RWPE2 (cell line): Measurements from ENCODE around the gene HOXC4.

Source experiments
- ATAC-seq: fragments of 200-7000 bp; cut with Tn5 transposase; 3 replicates; pipeline ENCODE4 v1.9.1; 2021; ENCODE audit warnings: low read depth
- DNase-seq: peaks from one replicate; pipeline ENCODE4 v3.0.0-alpha.2; 2020; ENCODE audit warnings: low spot score
- H3K27ac ChIP-seq: fragments of 450-650 bp; 2 replicates; pipeline ENCODE4 v1.5.1; 2017; ENCODE audit warnings: mild to moderate bottlenecking; ENCODE audit not compliant: poor library complexity, severe bottlenecking
- H3K27me3 ChIP-seq: fragments of 250-450 bp; sonication (Bioruptor Pico); 2 replicates; pipeline ENCODE4 v1.5.1; 2021; ENCODE audit warnings: mild to moderate bottlenecking, moderate library complexity; ENCODE audit not compliant: insufficient read depth, poor library complexity, severe bottlenecking
- H3K36me3 ChIP-seq: fragments of 250-450 bp; sonication (Bioruptor Pico); 2 replicates; pipeline ENCODE4 v1.5.1; 2020; ENCODE audit warnings: low read depth, mild to moderate bottlenecking, moderate library complexity
- H3K4me1 ChIP-seq: fragments of 250-450 bp; sonication (Bioruptor Pico); 2 replicates; pipeline ENCODE4 v1.5.1; 2021; ENCODE audit warnings: mild to moderate bottlenecking, moderate library complexity; ENCODE audit not compliant: insufficient read depth, poor library complexity, severe bottlenecking
- H3K4me3 ChIP-seq: fragments of 250-450 bp; sonication (Bioruptor Pico); 2 replicates; pipeline ENCODE4 v1.5.1; 2021; ENCODE audit warnings: mild to moderate bottlenecking, moderate library complexity; ENCODE audit not compliant: severe bottlenecking
- H3K9me3 ChIP-seq: fragments of 250-450 bp; sonication (Bioruptor Pico); 2 replicates; pipeline ENCODE4 v1.5.1; 2021; ENCODE audit warnings: mild to moderate bottlenecking, moderate library complexity; ENCODE audit not compliant: severe bottlenecking
- CTCF ChIP-seq: fragments of 450-650 bp; IDR thresholded peaks from one replicate; pipeline ENCODE4 v1.5.1; 2017; ENCODE audit warnings: mild to moderate bottlenecking, moderate library complexity; ENCODE audit not compliant: poor library complexity, severe bottlenecking

The HOXC4 gene

GRCh38 chr12:54030442-54030801 is 23.2 kb upstream of the HOXC4 start:
- no peak for TF ChIP-seq CTCF
- H3K36me3 ChIP-seq, result no peaks in the 10 kb centered on the region
- ATAC-seq, result no peak
- H3K4me1 ChIP-seq, result no peaks in the 10 kb centered on the region
- H3K4me3 ChIP-seq, result no peak overlapping the region
- DNase-seq, result no peak
- no peak overlapping the region for H3K27ac ChIP-seq
- no peaks in the 10 kb centered on the region for H3K9me3 ChIP-seq
- H3K27me3 ChIP-seq, result peaks cover 94% of the 10 kb centered on the region

DNA sequence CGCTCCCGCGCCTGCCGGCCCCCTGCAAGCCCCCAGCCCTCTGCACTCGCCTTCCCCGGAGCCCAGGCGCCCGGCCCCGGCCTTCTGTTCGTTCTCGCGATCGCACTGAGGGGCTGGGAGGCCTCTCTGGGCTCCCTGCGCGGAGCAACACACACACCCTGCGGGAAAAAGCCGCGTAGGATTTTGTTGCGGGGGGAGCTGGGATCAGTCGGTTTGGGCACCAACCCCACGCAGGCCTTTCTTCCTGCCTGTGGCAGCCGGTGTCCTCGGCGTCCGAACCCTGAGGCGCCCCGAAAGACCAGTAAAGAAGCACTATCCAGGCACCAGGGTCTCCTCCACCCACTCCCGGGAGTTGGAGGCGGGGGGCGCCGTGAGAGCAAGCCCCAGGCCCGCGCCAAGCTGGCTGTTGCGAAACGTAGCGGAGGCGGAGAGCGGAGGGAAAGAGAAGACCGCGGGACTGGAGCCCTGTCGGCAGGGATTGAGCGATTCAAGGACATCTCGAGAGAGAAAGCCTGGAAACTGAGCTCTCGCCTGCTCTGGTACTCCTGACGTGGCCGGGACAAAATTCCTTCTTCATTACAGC is 22.7 kb upstream of the HOXC4 start:
- no peak for DNase-seq
- H3K4me3 ChIP-seq, result no peak overlapping the region

DNA sequence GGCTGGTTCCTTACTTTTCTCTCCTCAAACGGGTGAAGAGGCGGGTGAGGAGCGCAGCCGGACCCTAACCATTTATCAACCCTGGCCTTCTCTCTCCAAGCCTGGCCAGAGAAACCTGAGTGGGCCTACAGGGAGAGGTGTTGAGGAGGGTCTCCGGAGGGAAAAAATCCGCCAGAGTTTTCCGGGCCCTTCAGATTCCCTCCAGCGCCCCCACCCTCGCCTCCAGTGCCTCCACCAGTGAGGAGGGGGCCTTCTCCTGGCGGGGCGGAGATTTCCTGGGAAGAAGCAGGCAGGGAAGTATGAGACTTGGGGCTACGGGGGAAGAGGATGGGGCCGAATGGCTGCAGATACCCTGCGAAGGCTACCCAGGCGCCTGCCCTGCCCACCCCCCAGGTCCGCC is 22.2 kb upstream of the HOXC4 start:
- Histone ChIP-seq H3K27ac (no peak overlapping the region), H3K4me3 (no peak overlapping the region), H3K36me3 (no peaks in the 10 kb centered on the region), H3K4me1 (no peaks in the 10 kb centered on the region), H3K9me3 (no peaks in the 10 kb centered on the region), H3K27me3 (peaks cover 91% of the 10 kb centered on the region)
- ATAC-seq, result no peak
- TF ChIP-seq CTCF, result no peak
- no peak for DNase-seq

More for the DNA sequence above, 22.7 kb upstream of the HOXC4 start:
- H3K36me3 ChIP-seq, result no peaks in the 10 kb centered on the region
- H3K9me3 ChIP-seq, result no peaks in the 10 kb centered on the region
- H3K4me1 ChIP-seq, result no peaks in the 10 kb centered on the region
- H3K27ac ChIP-seq, result no peak overlapping the region
- TF ChIP-seq CTCF, result no peak
- peaks cover 94% of the 10 kb centered on the region for H3K27me3 ChIP-seq
- ATAC-seq, result no peak

GRCh38 chr12:54032086-54032619 is 21.5 kb upstream of the HOXC4 start:
- H3K4me1 ChIP-seq, result no peaks in the 10 kb centered on the region
- H3K36me3 ChIP-seq, result no peaks in the 10 kb centered on the region
- H3K27ac ChIP-seq, result no peak overlapping the region
- TF ChIP-seq CTCF, result no peak
- H3K4me3 ChIP-seq, result no peak overlapping the region
- peaks cover 84% of the 10 kb centered on the region for H3K27me3 ChIP-seq
- ATAC-seq, result no peak
- H3K9me3 ChIP-seq, result no peaks in the 10 kb centered on the region
- no peak for DNase-seq

DNA sequence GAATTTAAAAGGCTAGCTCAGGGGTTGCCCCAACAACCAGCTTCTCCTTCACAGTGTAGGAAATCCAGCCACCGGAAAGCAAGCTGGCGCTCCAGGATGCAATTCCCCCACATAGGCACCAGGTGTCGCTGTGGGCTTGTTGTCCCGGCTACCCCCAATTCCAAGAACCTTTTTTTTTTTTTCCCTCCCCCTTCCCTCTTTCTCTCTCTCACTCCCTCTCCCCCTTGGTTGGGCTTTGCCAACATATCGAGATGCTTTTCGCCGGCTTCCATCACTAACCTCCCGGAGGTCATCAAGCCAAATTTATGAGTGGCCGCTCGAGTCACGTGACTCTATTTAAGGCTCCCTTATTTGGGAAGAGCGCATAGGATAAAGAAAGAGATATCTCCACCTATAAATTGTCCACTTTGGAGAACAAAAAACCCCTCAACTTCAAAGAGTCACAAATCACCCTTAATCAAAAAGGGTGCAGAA is 21.0 kb upstream of the HOXC4 start, which contains the start of gene HOXC5:
Gene HOXC5, plus strand, starts transcription at position 424 of the 474 bp plus-strand sequence. CDS start 73 bp downstream, outside the sequence.
- Histone ChIP-seq H3K27me3 (peaks cover 82% of the 10 kb centered on the region), H3K4me1 (no peaks in the 10 kb centered on the region), H3K4me3 (peak within 1 kb of the TSS; percentile 34), H3K9me3 (no peaks in the 10 kb centered on the region), H3K27ac (no peak within 1 kb of the TSS), H3K36me3 (no peaks in the 10 kb centered on the region)
- TF ChIP-seq CTCF, result peak; percentile 91
- DNase-seq (no peak), ATAC-seq (0 out of 3 replicates have a peak, but pooled peaks have one; percentile 5)
